Omental fat pad (tissue), 4 donors: ENCODE data around the gene TM9SF2. TPM values are rescaled to one million over a fixed set of nuclear protein-coding genes. Genes with fewer than 3 reads are reported as not detected.

Experiments
- ATAC-seq: fragments of 150-250 bp; one replicate; pipeline ENCODE4 v1.9.1; 2016; ENCODE audit warnings: mild to moderate bottlenecking, moderate library complexity; ENCODE audit not compliant: low FRiP score
- DNase-seq: peaks from one replicate; pipeline ENCODE4 v3.0.0-alpha.2; 2019; ENCODE audit warnings: low spot score
- total RNA-seq, 4 donors: library from RNA; depleted of rRNA; stranded (reverse); fragments of >200 nt; gene quantifications; one replicate each; pipeline ENCODE4 v1.1.0, GENCODE V29; 2016
- TF ChIP-seq, protein P1 (sequence below), 3 donors: fragments of 450-650 bp; IDR thresholded peaks; one replicate each; pipeline ENCODE4 v1.5.1; 2016 to 2017; ENCODE audit warnings: antibody characterized with exemption in 3 of 3, mild to moderate bottlenecking in 3 of 3, moderate library complexity in 2 of 3

TM9SF2 gene
- total RNA-seq, 4 donors from 2014 or later: 72.1 to 92.0 (median 88.4) TPM

DNA sequence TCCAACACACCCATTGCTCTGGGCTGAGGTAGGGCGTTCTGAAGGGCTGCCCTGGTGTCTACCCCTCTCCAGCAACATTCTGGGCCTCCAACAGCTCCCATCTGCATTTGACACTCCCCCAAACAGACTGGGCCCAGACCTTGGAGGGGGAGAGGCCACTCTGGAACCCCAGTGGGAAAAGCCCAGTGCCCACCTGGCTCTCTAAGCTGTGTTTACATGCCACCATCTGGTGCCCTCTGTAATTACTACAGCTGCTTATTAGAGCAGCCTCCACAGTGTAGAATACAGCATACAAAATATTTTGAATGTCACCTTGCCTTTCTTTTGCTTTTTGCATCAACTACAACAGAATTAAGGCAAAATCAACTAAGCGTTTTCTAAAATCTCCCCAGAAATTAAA, 35.8 kb upstream of the TM9SF2 start:
- TF ChIP-seq, protein P1, sequence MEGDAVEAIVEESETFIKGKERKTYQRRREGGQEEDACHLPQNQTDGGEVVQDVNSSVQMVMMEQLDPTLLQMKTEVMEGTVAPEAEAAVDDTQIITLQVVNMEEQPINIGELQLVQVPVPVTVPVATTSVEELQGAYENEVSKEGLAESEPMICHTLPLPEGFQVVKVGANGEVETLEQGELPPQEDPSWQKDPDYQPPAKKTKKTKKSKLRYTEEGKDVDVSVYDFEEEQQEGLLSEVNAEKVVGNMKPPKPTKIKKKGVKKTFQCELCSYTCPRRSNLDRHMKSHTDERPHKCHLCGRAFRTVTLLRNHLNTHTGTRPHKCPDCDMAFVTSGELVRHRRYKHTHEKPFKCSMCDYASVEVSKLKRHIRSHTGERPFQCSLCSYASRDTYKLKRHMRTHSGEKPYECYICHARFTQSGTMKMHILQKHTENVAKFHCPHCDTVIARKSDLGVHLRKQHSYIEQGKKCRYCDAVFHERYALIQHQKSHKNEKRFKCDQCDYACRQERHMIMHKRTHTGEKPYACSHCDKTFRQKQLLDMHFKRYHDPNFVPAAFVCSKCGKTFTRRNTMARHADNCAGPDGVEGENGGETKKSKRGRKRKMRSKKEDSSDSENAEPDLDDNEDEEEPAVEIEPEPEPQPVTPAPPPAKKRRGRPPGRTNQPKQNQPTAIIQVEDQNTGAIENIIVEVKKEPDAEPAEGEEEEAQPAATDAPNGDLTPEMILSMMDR (IDR thresholded peaks at IDR 0.05): no peak
- DNase-seq (no peak), ATAC-seq (no peak)

DNA sequence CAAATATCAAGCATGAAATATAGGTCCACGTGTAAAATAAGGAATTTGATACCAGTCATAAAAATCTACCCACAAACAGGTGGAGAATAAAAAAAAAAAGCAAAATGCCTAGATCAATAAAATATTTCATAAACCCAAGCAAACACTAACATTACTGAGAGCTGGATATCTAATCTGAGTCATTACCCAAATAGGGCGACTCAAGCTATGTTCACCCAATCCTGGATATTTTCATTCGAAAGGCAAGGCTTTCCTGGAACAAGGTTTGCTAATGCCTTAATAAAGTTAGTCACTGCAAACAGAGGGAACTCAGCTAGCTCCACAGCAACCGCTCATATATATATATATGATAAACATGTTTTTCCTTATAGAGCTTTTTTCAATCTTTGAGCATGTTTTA, 33.5 kb upstream of the TM9SF2 start:
- no peak for DNase-seq
- no peak for ATAC-seq
- TF ChIP-seq, protein P1 (IDR thresholded peaks at IDR 0.05): no peak

DNA sequence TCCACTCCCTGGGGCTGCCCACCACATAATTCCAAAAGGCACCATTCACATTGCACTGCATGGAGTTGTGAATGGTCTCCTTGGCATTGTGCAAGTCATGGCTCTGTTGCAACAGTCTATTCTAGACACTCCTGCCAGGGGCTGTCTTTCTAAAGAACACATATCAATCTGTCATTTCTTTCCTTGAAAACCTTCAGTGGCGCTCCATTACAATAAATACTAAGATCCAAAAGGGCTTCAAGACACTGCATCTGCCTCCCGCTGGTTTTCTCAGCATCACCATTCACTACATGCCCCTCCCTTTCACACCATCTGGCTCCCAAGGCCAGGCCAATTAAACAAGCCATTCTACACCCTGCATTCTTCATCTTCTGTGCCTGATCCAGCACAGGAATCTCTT, 32.2 kb upstream of the TM9SF2 start:
- ATAC-seq (no peak), DNase-seq (no peak)
- TF ChIP-seq, protein P1 (IDR thresholded peaks at IDR 0.05): no peak

DNA sequence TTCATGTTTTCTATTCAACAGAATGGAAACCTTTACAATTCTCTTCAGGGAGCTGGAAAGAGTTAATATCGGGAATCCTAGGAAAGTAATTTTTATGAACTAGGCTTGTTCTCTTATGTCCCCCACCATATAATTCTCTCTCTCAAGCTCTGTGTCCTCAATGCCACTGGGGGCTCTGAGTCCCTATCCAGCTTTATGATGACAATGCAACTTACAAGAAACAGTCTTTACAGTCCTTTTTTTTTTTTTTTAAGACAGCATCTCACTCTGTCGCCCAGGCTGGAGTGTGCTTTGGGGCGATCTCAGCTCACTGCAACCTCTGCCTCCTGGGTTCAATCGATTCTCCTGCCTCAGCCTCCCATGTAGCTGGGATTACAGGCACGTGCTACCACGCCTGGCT, 31.2 kb upstream of the TM9SF2 start:
- TF ChIP-seq, protein P1 (IDR thresholded peaks at IDR 0.05): no peak
- DNase-seq (no peak), ATAC-seq (no peak)

DNA sequence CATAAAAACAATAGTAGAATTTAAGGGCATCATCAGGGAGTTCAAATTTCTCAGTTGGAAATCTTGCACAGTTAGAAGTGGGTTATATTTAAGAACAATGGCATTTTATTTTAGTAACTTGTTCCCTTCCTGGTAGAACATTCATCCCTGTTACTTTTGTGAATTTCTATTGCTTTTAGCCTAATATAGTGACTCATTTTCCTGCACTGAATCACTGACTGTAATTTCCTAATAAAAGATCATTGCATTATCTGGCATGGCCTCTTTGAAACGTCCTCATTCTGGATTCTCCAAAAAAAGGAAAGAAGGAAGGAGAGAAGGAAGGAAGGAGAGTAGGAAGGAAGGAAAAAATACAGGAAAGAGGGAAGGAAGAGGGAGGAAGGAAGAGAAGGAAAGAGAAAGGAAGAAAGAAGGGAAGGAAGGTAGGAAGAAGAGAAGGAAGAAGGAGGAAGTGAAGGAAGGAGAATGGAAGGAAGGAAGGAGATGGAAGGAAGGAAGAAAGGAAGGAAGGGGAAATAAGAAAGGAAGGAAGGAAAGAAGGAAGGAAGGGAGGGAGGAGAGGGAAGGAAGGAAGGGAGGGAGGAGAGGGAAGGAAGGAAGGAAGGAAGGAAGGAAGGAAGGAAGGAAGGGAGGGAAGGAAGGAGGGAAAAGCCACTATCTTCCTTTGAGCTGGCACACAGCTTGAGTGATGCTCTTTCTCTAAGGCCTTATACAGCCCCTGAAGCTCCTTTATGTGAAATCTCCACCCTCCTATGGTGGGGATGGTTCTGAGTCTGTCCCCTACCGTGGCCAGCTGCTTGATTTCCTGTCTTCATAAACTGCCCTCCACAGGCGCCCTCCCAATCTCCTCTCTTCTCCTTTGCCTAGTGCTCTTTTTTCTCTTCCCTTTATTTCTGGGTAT, 29.8 kb upstream of the TM9SF2 start:
- TF ChIP-seq, protein P1 (IDR thresholded peaks at IDR 0.05): no peak
- DNase-seq: no peak

DNA sequence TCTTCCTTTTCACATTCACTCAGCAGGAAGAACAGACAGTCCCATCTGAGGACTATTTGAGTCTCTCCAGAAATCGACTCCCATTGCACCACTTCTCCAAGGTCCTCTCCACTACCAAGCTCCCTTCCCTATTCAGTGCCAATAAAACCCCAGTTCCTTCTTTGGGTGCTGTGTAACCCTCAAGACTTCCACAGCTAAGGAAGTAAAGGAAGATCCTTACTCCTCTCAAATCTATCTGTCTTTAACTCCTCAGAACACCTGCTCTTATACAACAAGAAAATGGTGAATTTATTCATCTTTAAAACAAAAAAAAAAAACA, 29.2 kb upstream of the TM9SF2 start:
- no peak for ATAC-seq
- TF ChIP-seq, protein P1 (IDR thresholded peaks at IDR 0.05): no peak
- no peak for DNase-seq

More for the DNA sequence above, 29.8 kb upstream of the TM9SF2 start:
- no peak for ATAC-seq

DNA sequence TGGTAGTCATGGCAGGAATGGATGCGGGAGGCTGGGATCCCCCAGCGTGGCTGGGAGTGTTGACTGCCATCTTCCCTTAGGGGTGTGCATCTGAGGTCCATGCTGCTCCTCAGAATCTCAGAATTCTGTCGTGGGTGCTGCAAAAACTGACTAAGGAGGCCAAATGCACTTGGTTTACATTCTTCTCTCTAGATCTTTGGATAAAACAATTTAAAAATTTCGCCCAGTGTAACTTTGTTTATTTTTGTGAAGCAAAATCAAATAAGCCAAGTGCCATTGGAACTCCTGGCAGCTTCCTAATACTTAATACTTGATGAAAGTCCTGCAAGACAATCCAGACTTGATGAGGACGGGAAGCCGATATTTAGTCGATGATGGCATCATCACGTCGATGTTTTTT, 27.8 kb upstream of the TM9SF2 start:
- ATAC-seq: no peak
- DNase-seq: no peak
- TF ChIP-seq, protein P1 (IDR thresholded peaks at IDR 0.05): no peak
